H1 (cell line): ENCODE measurements around the gene GPC6.

Experiments
- EP300 ChIP-seq, 2 experiments: IDR thresholded peaks; 1 replicate in 1 of 2; 2 replicates in 1 of 2; pipeline ENCODE4 v1.6.1; 2011 to 2012; ENCODE audit warnings: low read depth in 2 of 2, low read length in 2 of 2, mild to moderate bottlenecking in 2 of 2, borderline replicate concordance in 1 of 2, inconsistent platforms in 1 of 2, moderate library complexity in 1 of 2
- EZH2 ChIP-seq: fragments of 200-600 bp; sonication (generic); IDR thresholded peaks from 2 replicates; pipeline ENCODE4 v1.7.1; 2012; ENCODE audit warnings: low read depth, mild to moderate bottlenecking, moderate library complexity, low read length, inconsistent platforms; ENCODE audit not compliant: severe bottlenecking
- JUND ChIP-seq: IDR thresholded peaks from 2 replicates; pipeline ENCODE4 v1.6.1; 2011; ENCODE audit warnings: mild to moderate bottlenecking, improper control_type of control experiment, low read length
- KDM4A ChIP-seq: IDR thresholded peaks from one replicate; pipeline ENCODE4 v1.7.1; 2012; ENCODE audit warnings: low read depth, mild to moderate bottlenecking, moderate library complexity, low read length, inconsistent platforms; ENCODE audit not compliant: severe bottlenecking
- NRF1 ChIP-seq: IDR thresholded peaks from 2 replicates; pipeline ENCODE4 v1.6.1; 2011; ENCODE audit warnings: mild to moderate bottlenecking, low read depth, low read length, improper control_type of control experiment
- POLR2A ChIP-seq, 2 experiments: IDR thresholded peaks; 1 replicate in 1 of 2; 2 replicates in 1 of 2; pipeline ENCODE4 v1.6.1; 2011; ENCODE audit warnings: low read depth in 2 of 2, low read length in 2 of 2, mild to moderate bottlenecking in 2 of 2; ENCODE audit errors: control extremely low read depth in 1 of 2
- POLR2AphosphoS5 ChIP-seq: IDR thresholded peaks from 2 replicates; pipeline ENCODE4 v1.6.1; 2011; ENCODE audit warnings: low read depth, low read length
- RAD21 ChIP-seq, 2 experiments: IDR thresholded peaks in 1 of 2; conservative IDR thresholded peaks in 1 of 2; 2 replicates each; pipeline ENCODE4 v1.6.1; 2011; ENCODE audit warnings: low read depth in 2 of 2, low read length in 2 of 2, improper control_type of control experiment in 1 of 2, inconsistent platforms in 1 of 2, mild to moderate bottlenecking in 1 of 2, moderate library complexity in 1 of 2
- RFX5 ChIP-seq: IDR thresholded peaks from 2 replicates; pipeline ENCODE4 v1.6.1; 2011; ENCODE audit warnings: low read depth, low read length, improper control_type of control experiment, borderline replicate concordance
- SIN3A ChIP-seq, 2 experiments: IDR thresholded peaks in 1 of 2; conservative IDR thresholded peaks in 1 of 2; 2 replicates each; pipeline ENCODE4 v1.6.1; 2011 to 2012; ENCODE audit warnings: low read length in 2 of 2, improper control_type of control experiment in 1 of 2, low read depth in 1 of 2, mild to moderate bottlenecking in 1 of 2
- TEAD4 ChIP-seq: IDR thresholded peaks from 2 replicates; pipeline ENCODE4 v1.6.1; 2012; ENCODE audit warnings: low read depth, low read length, inconsistent platforms, mixed read lengths
- YY1 ChIP-seq: IDR thresholded peaks from 2 replicates; pipeline ENCODE4 v1.6.1; 2011; ENCODE audit warnings: low read depth, mild to moderate bottlenecking, low read length
- TF ChIP-seq, protein P1 (sequence below), 3 experiments: IDR thresholded peaks; 1 replicate in 2 of 3; 2 replicates in 1 of 3; pipeline versions ENCODE4 v1.5.1 to v1.6.1; 2011; ENCODE audit warnings: low read length in 3 of 3, mild to moderate bottlenecking in 3 of 3, inconsistent platforms in 2 of 3, low read depth in 1 of 3, moderate library complexity in 1 of 3; ENCODE audit not compliant: insufficient read depth in 1 of 3; ENCODE audit errors: control extremely low read depth in 1 of 3
- TF ChIP-seq, protein P2 (sequence below): IDR thresholded peaks from 2 replicates; pipeline ENCODE4 v1.6.1; 2011; ENCODE audit warnings: low read length, improper control_type of control experiment

DNA sequence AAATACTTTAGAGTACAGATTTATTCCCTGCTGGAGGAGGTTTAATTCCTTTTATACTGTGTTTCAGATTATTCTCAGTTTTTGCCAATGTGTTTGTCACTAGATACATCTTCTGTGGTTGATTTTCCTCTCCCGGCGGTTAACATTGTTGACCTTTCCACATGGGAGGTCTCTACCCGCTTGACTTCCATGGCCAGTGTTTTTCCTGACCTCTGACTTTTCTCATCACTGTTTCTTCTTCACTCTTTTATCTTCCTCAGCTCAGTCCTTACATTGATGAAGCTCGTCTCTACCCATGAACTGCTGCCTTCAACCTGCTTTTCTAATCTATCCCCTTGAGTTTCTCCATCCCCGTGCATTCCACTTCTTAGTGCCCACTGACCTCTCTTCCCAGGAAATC, 517.4 kb downstream of the GPC6 start:
- TF ChIP-seq, protein P1, sequence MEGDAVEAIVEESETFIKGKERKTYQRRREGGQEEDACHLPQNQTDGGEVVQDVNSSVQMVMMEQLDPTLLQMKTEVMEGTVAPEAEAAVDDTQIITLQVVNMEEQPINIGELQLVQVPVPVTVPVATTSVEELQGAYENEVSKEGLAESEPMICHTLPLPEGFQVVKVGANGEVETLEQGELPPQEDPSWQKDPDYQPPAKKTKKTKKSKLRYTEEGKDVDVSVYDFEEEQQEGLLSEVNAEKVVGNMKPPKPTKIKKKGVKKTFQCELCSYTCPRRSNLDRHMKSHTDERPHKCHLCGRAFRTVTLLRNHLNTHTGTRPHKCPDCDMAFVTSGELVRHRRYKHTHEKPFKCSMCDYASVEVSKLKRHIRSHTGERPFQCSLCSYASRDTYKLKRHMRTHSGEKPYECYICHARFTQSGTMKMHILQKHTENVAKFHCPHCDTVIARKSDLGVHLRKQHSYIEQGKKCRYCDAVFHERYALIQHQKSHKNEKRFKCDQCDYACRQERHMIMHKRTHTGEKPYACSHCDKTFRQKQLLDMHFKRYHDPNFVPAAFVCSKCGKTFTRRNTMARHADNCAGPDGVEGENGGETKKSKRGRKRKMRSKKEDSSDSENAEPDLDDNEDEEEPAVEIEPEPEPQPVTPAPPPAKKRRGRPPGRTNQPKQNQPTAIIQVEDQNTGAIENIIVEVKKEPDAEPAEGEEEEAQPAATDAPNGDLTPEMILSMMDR (IDR thresholded peaks at IDR 0.05; ENCODE audit: control extremely low read depth in 1 of 3, insufficient read depth in 1 of 3, low read depth in 1 of 3, low read length in 3 of 3), result no peak
- TF ChIP-seq RFX5, result no peak
- TF ChIP-seq YY1, result no peak
- no peak for TF ChIP-seq POLR2AphosphoS5
- no peak for TF ChIP-seq EP300 (IDR thresholded peaks at IDR 0.05; ENCODE audit: borderline replicate concordance in 1 of 2, low read depth in 2 of 2, low read length in 2 of 2)
- TF ChIP-seq SIN3A (conservative IDR thresholded peaks at IDR 0.05 in 1 of 2, IDR thresholded peaks at IDR 0.05 in 1 of 2; ENCODE audit: low read depth in 1 of 2, low read length in 2 of 2), result no peak
- no peak for TF ChIP-seq RAD21 (IDR thresholded peaks at IDR 0.05 in 1 of 2, conservative IDR thresholded peaks at IDR 0.05 in 1 of 2; ENCODE audit: low read depth in 2 of 2, low read length in 2 of 2)
- no peak for TF ChIP-seq TEAD4
- no peak for TF ChIP-seq JUND
- TF ChIP-seq NRF1, result no peak
- TF ChIP-seq POLR2A (IDR thresholded peaks at IDR 0.05; ENCODE audit: control extremely low read depth in 1 of 2, low read depth in 2 of 2, low read length in 2 of 2), result no peak
- TF ChIP-seq, protein P2, sequence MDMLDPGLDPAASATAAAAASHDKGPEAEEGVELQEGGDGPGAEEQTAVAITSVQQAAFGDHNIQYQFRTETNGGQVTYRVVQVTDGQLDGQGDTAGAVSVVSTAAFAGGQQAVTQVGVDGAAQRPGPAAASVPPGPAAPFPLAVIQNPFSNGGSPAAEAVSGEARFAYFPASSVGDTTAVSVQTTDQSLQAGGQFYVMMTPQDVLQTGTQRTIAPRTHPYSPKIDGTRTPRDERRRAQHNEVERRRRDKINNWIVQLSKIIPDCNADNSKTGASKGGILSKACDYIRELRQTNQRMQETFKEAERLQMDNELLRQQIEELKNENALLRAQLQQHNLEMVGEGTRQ, result no peak
- no peak for TF ChIP-seq KDM4A
- TF ChIP-seq EZH2, result no peak
